GM12878 (cell line): ENCODE measurements around the gene CYSTM1. TPM values are rescaled to one million over a fixed set of nuclear protein-coding genes. Genes with fewer than 3 reads are reported as not detected.

ENCODE experiments used
- ATAC-seq: fragments of 200-7000 bp; cut with Tn5 transposase; 3 replicates; pipeline ENCODE4 v1.9.1; 2020; ENCODE audit warnings: mild to moderate bottlenecking, moderate library complexity
- BruUV-seq: library from RNA; stranded (reverse); fragments of 400-500 nt; replicated peaks from 2 replicates; lab custom pipeline; 2021; lab: Mats Ljungman, UMichigan
- CTCF ChIA-PET: fragments of 300-600 bp; sonication (Branson Sonifier 250); formaldehyde crosslinking; extraction: SDS; loops from one replicate; lab custom pipeline; 2021; ENCODE audit warnings: inconsistent platforms; lab: Yijun Ruan, JAX
- POLR2A ChIA-PET: fragments of 350-600 bp; formaldehyde crosslinking; extraction: SDS; loops from one replicate; lab custom pipeline; 2021; ENCODE audit warnings: inconsistent platforms; lab: Charles Lee
- RAD21 ChIA-PET: fragments of 300-600 bp; sonication (Branson Sonifier 250); formaldehyde crosslinking; loops from one replicate; lab custom pipeline; 2023; ENCODE audit warnings: antibody characterized with exemption; ENCODE audit not compliant: unreplicated experiment; lab: Charles Lee
- SMC1A ChIA-PET: fragments of 300-600 bp; sonication (Branson Sonifier 250); formaldehyde crosslinking; loops from one replicate; lab custom pipeline; 2023; ENCODE audit not compliant: unreplicated experiment, uncharacterized antibody; lab: Charles Lee
- DNase-seq: peaks from one replicate; pipeline ENCODE4 v3.0.0-alpha.2; 2011; ENCODE audit warnings: low read depth, low spot score
- FAIRE-seq: peaks from 3 replicates; lab custom pipeline; 2011; peaks lifted over from hg19 to GRCh38; lab: Jason Lieb, UNC
- H2AFZ ChIP-seq: 2 replicates; pipeline ENCODE4 v1.6.0; 2011; ENCODE audit warnings: low read depth, low read length, control low read depth; ENCODE audit not compliant: control insufficient read depth
- H3K27ac ChIP-seq: 2 replicates; pipeline ENCODE4 v1.5.1; 2011; ENCODE audit warnings: control low read depth; ENCODE audit not compliant: control insufficient read depth, insufficient read depth
- H3K27me3 ChIP-seq, 2 experiments: replicated peaks in 1 of 2; 2 replicates each; pipeline versions ENCODE4 v1.6.0 to v1.6.1; 2011; ENCODE audit warnings: low read length in 1 of 2; ENCODE audit not compliant: control insufficient read depth in 2 of 2, insufficient read depth in 2 of 2
- H3K36me3 ChIP-seq, 2 experiments: 2 replicates each; pipeline ENCODE4 v1.5.1; 2011; ENCODE audit warnings: low read length in 1 of 2; ENCODE audit not compliant: control insufficient read depth in 2 of 2, insufficient read depth in 2 of 2
- H3K4me1 ChIP-seq: 2 replicates; pipeline ENCODE4 v1.6.1; 2011; ENCODE audit warnings: mild to moderate bottlenecking, low read length, moderate library complexity, mixed read lengths; ENCODE audit not compliant: control insufficient read depth, insufficient read depth
- H3K4me2 ChIP-seq: 2 replicates; pipeline ENCODE4 v1.6.0; 2011; ENCODE audit warnings: control low read depth; ENCODE audit not compliant: control insufficient read depth, insufficient read depth
- H3K4me3 ChIP-seq: fragments of 200-600 bp; sonication (generic); 2 replicates; pipeline ENCODE4 v1.5.1; 2016
- H3K79me2 ChIP-seq: 2 replicates; pipeline ENCODE4 v1.6.0; 2011; ENCODE audit warnings: low read length; ENCODE audit not compliant: control insufficient read depth, insufficient read depth
- H3K9ac ChIP-seq: 2 replicates; pipeline ENCODE4 v1.8.0; 2011; ENCODE audit warnings: low read length, control low read depth, mixed read lengths; ENCODE audit not compliant: control insufficient read depth, insufficient read depth
- H3K9me3 ChIP-seq: replicated peaks from 3 replicates; pipeline ENCODE4 v1.5.1; 2011; ENCODE audit warnings: mild to moderate bottlenecking, low read length; ENCODE audit not compliant: control insufficient read depth, insufficient read depth
- H4K20me1 ChIP-seq: 2 replicates; pipeline ENCODE4 v1.6.0; 2011; ENCODE audit not compliant: control insufficient read depth, insufficient read depth
- REST ChIP-seq: IDR thresholded peaks from 2 replicates; pipeline ENCODE4 v1.6.1; 2012; ENCODE audit warnings: mild to moderate bottlenecking, low read depth, low read length
- SIX5 ChIP-seq: IDR thresholded peaks from 2 replicates; pipeline ENCODE4 v1.6.1; 2011; ENCODE audit warnings: mild to moderate bottlenecking, low read depth, low read length, moderate library complexity; ENCODE audit not compliant: severe bottlenecking
- WGBS: methylation state at CpG from one replicate; pipeline ENCODE4 v1.1.6; 2016; ENCODE audit warnings: low lambda C conversion rate; ENCODE audit not compliant: insufficient replicate concordance, insufficient coverage; ENCODE audit errors: missing lambda C conversion rate; 5-methylcytosine and 5-hydroxymethylcytosine counted together
- in situ Hi-C: fragments of 300-500 bp; cut with MboI; formaldehyde crosslinking; loops from 9 replicates; pipeline ENCODE4 v1.14.3; 2018; ENCODE audit warnings: mixed read lengths
- intact Hi-C: fragments of 100-400 bp; cut with micrococcal nuclease; formaldehyde crosslinking; loops from one replicate; pipeline ENCODE4 v1.14.2; 2022; ENCODE audit not compliant: unreplicated experiment
- polyA plus RNA-seq, 11 experiments: library from polyadenylated mRNA; depleted of rRNA in 4 of 11; unstranded in 6 of 11; stranded (reverse) in 5 of 11; fragments of >200 nt; fragmentation: Nextera tagmentation in 4 of 11; fragmentation: Illumina TruSeq in 1 of 11; extraction: Ambion mirVana in 4 of 11; extraction: Trizol in 1 of 11; gene quantifications; 1 replicate in 1 of 11; 2 replicates in 10 of 11; pipeline versions ENCODE4 v1.2.1 to v1.2.3, GENCODE V29; 2011 to 2016; ENCODE audit warnings: inconsistent platforms in 2 of 11, missing spikeins in 2 of 11, low read depth in 1 of 11
- total RNA-seq, 4 experiments: library from RNA; depleted of rRNA in 3 of 4; stranded (reverse); fragments of >200 nt in 3 of 4; fragmentation: Illumina TruSeq in 1 of 4; extraction: Trizol in 1 of 4; gene quantifications; 2 replicates each; pipeline versions ENCODE4 v1.2.1 to v1.2.3, GENCODE V29; 2013 to 2021

The CYSTM1 gene
- total and polyA plus RNA-seq, 10 of the 15 experiments (the other 5 are each of a cell fraction or from before 2014, with no cell fraction given): 52.7 to 261 (median 98.7) TPM

- RAD21 ChIA-PET: interaction anchor here (0.7 to 1.8 kb wide), 4 partner anchors 22 to 131 kb away, joined by 3 to 6 read pairs (median 3); no protein-coding TSS in a partner anchor
- no peaks in the 10 kb centered on the region for H3K9me3 ChIP-seq
- TF ChIP-seq SIX5: no peak
- no peak for TF ChIP-seq REST
- TF ChIP-seq, all 136 proteins: peak for 0
- H3K27ac ChIP-seq: 0 out of 2 replicates have a peak overlapping the region, but pooled peaks have one; percentile 15
- WGBS: 80% methylated on average over 1 of the region's 1 CpG
- H3K9ac ChIP-seq: no peak overlapping the region; the same call in 1 of the 2 replicates
- in situ Hi-C loops: no loop called here
- H3K4me3 ChIP-seq: no peak overlapping the region
- no peaks in the 10 kb centered on the region; the same call in 1 of the 2 replicates for H3K79me2 ChIP-seq
- H3K36me3 ChIP-seq: no peaks in the 10 kb centered on the region; a peak in 2 of 4 replicates
- no peaks in the 10 kb centered on the region for H4K20me1 ChIP-seq
- intact Hi-C loops: loop anchor here (2.0 kb wide), 1 partner anchor 46 kb away; the partner anchor contains the start of gene CYSTM1
- H3K4me1 ChIP-seq: peaks cover 30% of the 10 kb centered on the region
- SMC1A ChIA-PET: interaction anchor here (0.7 to 2.7 kb wide), 12 partner anchors 9 to 309 kb away, joined by 3 to 13 read pairs (median 6); no protein-coding TSS in a partner anchor
- no peak for FAIRE-seq
- CTCF ChIA-PET: interaction anchor here (0.8 to 1.7 kb wide), 11 partner anchors 10 to 143 kb away, joined by 3 to 10 read pairs (median 4); partner anchors contain the start of gene HBEGF
- DNase-seq: no peak
- no peak overlapping the region; the same call in 1 of the 2 replicates for H3K4me2 ChIP-seq
- ATAC-seq: no peak; the same call in 2 of the 3 replicates
- BruUV-seq: no TSS peak
- H2AFZ ChIP-seq: no peak overlapping the region
- POLR2A ChIA-PET: interaction anchor here (0.5 to 1.8 kb wide), 5 partner anchors 10 to 42 kb away, joined by 3 to 7 read pairs (median 5); no protein-coding TSS in a partner anchor
- H3K27me3 ChIP-seq: no peaks in the 10 kb centered on the region
These were observed 45.7 kb downstream of the CYSTM1 start for GRCh38 chr5:140220698-140221064.
